ENCODE measurements around the gene HDLBP.

HDLBP gene

GRCh38 chr2:241358470-241358869 is 43.0 kb upstream of the HDLBP start:
- H4K12ac ChIP-seq (ENCODE audit: low read depth, low read length), result no peak overlapping the region
- H4K91ac ChIP-seq (ENCODE audit: low read depth, low read length), result no peak overlapping the region
- H3K79me2 ChIP-seq (ENCODE audit: control insufficient read depth, insufficient read depth, low read length, poor library complexity), result peaks cover 6% of the 10 kb centered on the region
- no peak overlapping the region for H2AK5ac ChIP-seq (ENCODE audit: low read length)
- no CpG with 5 or more reads among the region's 5 CpGs for WGBS (ENCODE audit: extremely low coverage, insufficient coverage, insufficient read length)
- no peak for DNase-seq
- no peak overlapping the region for H3K4me3 ChIP-seq (ENCODE audit: low read depth, low read length)
- no peak overlapping the region for H3K4me2 ChIP-seq (ENCODE audit: low read length)
- no peaks in the 10 kb centered on the region for H3K27me3 ChIP-seq (ENCODE audit: insufficient read depth, low read length)
- H4K8ac ChIP-seq (ENCODE audit: low read depth, low read length), result no peak overlapping the region
- peaks cover 6 to 8% of the 10 kb centered on the region in 2 experiments for H3K36me3 ChIP-seq (ENCODE audit: control insufficient read depth in 1 of 2, insufficient read depth in 2 of 2, low read length in 2 of 2)
- peaks cover 9% of the 10 kb centered on the region for H3K79me1 ChIP-seq (ENCODE audit: low read length)
- H3K18ac ChIP-seq (ENCODE audit: low read length), result no peak overlapping the region
- no peak overlapping the region for H2BK120ac ChIP-seq (ENCODE audit: insufficient read depth, low read length, poor library complexity)
- no peak overlapping the region for H3K14ac ChIP-seq (ENCODE audit: low read length)
- H3K9me3 ChIP-seq (ENCODE audit: insufficient read depth, low read depth, low read length), result no peaks in the 10 kb centered on the region
- no peak overlapping the region for H3K23ac ChIP-seq (ENCODE audit: low read length)
- no peak overlapping the region for H3K9ac ChIP-seq (ENCODE audit: low read length)
- H2AFZ ChIP-seq (ENCODE audit: insufficient read depth, low read length, poor library complexity), result no peak overlapping the region
- H2BK5ac ChIP-seq (ENCODE audit: low read depth, low read length, poor library complexity), result no peak overlapping the region
- peaks cover 10 to 11% of the 10 kb centered on the region in 2 experiments for H3K4me1 ChIP-seq (ENCODE audit: control insufficient read depth in 1 of 2, insufficient read depth in 2 of 2, low read length in 2 of 2)
- H3K27ac ChIP-seq (ENCODE audit: low read depth, low read length), result no peak overlapping the region
- H3K4ac ChIP-seq (ENCODE audit: low read depth, low read length), result peak overlapping the region; percentile 60
- no peak overlapping the region for H2BK12ac ChIP-seq (ENCODE audit: low read length)

GRCh38 chr2:241357531-241357930 is 42.1 kb upstream of the HDLBP start:
- H3K79me1 ChIP-seq (ENCODE audit: low read length), result peaks cover 9% of the 10 kb centered on the region
- H3K9ac ChIP-seq (ENCODE audit: low read length), result no peak overlapping the region
- H2BK12ac ChIP-seq (ENCODE audit: low read length), result no peak overlapping the region
- H3K23ac ChIP-seq (ENCODE audit: low read length), result no peak overlapping the region
- no peak overlapping the region for H3K4me3 ChIP-seq (ENCODE audit: low read depth, low read length)
- H4K91ac ChIP-seq (ENCODE audit: low read depth, low read length), result no peak overlapping the region
- peaks cover 6% of the 10 kb centered on the region for H3K79me2 ChIP-seq (ENCODE audit: control insufficient read depth, insufficient read depth, low read length, poor library complexity)
- H2AK5ac ChIP-seq (ENCODE audit: low read length), result no peak overlapping the region
- H3K4ac ChIP-seq (ENCODE audit: low read depth, low read length), result no peak overlapping the region
- no peak overlapping the region for H2BK5ac ChIP-seq (ENCODE audit: low read depth, low read length, poor library complexity)
- H3K4me1 ChIP-seq (ENCODE audit: control insufficient read depth in 1 of 2, insufficient read depth in 2 of 2, low read length in 2 of 2), result peaks cover 10 to 11% of the 10 kb centered on the region in 2 experiments
- H3K27ac ChIP-seq (ENCODE audit: low read depth, low read length), result no peak overlapping the region
- no peak overlapping the region for H3K4me2 ChIP-seq (ENCODE audit: low read length)
- no peak for DNase-seq
- H3K27me3 ChIP-seq (ENCODE audit: insufficient read depth, low read length), result no peaks in the 10 kb centered on the region
- no peak overlapping the region for H3K18ac ChIP-seq (ENCODE audit: low read length)
- no peak overlapping the region for H3K14ac ChIP-seq (ENCODE audit: low read length)
- no peaks in the 10 kb centered on the region for H3K9me3 ChIP-seq (ENCODE audit: insufficient read depth, low read depth, low read length)
- no peak overlapping the region for H2BK120ac ChIP-seq (ENCODE audit: insufficient read depth, low read length, poor library complexity)
- no CpG with 5 or more reads among the region's 3 CpGs for WGBS (ENCODE audit: extremely low coverage, insufficient coverage, insufficient read length)
- no peak overlapping the region for H4K8ac ChIP-seq (ENCODE audit: low read depth, low read length)
- H4K12ac ChIP-seq (ENCODE audit: low read depth, low read length), result no peak overlapping the region
- peaks cover 10 to 13% of the 10 kb centered on the region in 2 experiments for H3K36me3 ChIP-seq (ENCODE audit: control insufficient read depth in 1 of 2, insufficient read depth in 2 of 2, low read length in 2 of 2)
- no peak overlapping the region for H2AFZ ChIP-seq (ENCODE audit: insufficient read depth, low read length, poor library complexity)

- no peaks in the 10 kb centered on the region for H3K27me3 ChIP-seq (ENCODE audit: insufficient read depth, low read length)
- H3K23ac ChIP-seq (ENCODE audit: low read length), result no peak overlapping the region
- H3K79me1 ChIP-seq (ENCODE audit: low read length), result peaks cover 9% of the 10 kb centered on the region
- H4K12ac ChIP-seq (ENCODE audit: low read depth, low read length), result no peak overlapping the region
- H3K9me3 ChIP-seq (ENCODE audit: insufficient read depth, low read depth, low read length), result no peaks in the 10 kb centered on the region
- H4K8ac ChIP-seq (ENCODE audit: low read depth, low read length), result no peak overlapping the region
- DNase-seq, result no peak
- H4K91ac ChIP-seq (ENCODE audit: low read depth, low read length), result no peak overlapping the region
- peak overlapping the region; percentile 84 for H3K4me3 ChIP-seq (ENCODE audit: low read depth, low read length)
- H3K9ac ChIP-seq (ENCODE audit: low read length), result peak overlapping the region; percentile 83
- peaks cover 6% of the 10 kb centered on the region for H3K79me2 ChIP-seq (ENCODE audit: control insufficient read depth, insufficient read depth, low read length, poor library complexity)
- peak overlapping the region; percentile 29 for H2BK5ac ChIP-seq (ENCODE audit: low read depth, low read length, poor library complexity)
- H2BK12ac ChIP-seq (ENCODE audit: low read length), result no peak overlapping the region
- H2BK120ac ChIP-seq (ENCODE audit: insufficient read depth, low read length, poor library complexity), result peak overlapping the region; percentile 63
- H3K4ac ChIP-seq (ENCODE audit: low read depth, low read length), result peak overlapping the region; percentile 68
- peak overlapping the region; percentile 95 for H3K14ac ChIP-seq (ENCODE audit: low read length)
- H2AFZ ChIP-seq (ENCODE audit: insufficient read depth, low read length, poor library complexity), result peak overlapping the region; percentile 77
- peak overlapping the region; percentile 95 for H3K4me2 ChIP-seq (ENCODE audit: low read length)
- peak overlapping the region; percentile 78 for H3K18ac ChIP-seq (ENCODE audit: low read length)
- no peak overlapping the region for H2AK5ac ChIP-seq (ENCODE audit: low read length)
- H3K36me3 ChIP-seq (ENCODE audit: control insufficient read depth in 1 of 2, insufficient read depth in 2 of 2, low read length in 2 of 2), result peaks cover 10 to 15% of the 10 kb centered on the region in 2 experiments
- H3K27ac ChIP-seq (ENCODE audit: low read depth, low read length), result no peak overlapping the region
- WGBS (ENCODE audit: extremely low coverage, insufficient coverage, insufficient read length), result no CpG with 5 or more reads among the region's 5 CpGs
- H3K4me1 ChIP-seq (ENCODE audit: control insufficient read depth in 1 of 2, insufficient read depth in 2 of 2, low read length in 2 of 2), result peaks cover 10 to 11% of the 10 kb centered on the region in 2 experiments
Measured at GRCh38 chr2:241356871-241357260, 41.4 kb upstream of the HDLBP start.

- H3K14ac ChIP-seq (ENCODE audit: low read length), result peak within 1 kb of the TSS; percentile 95
- H3K27me3 ChIP-seq (ENCODE audit: insufficient read depth, low read length), result no peaks in the 10 kb centered on the region
- DNase-seq, result peak; percentile 99
- H2BK120ac ChIP-seq (ENCODE audit: insufficient read depth, low read length, poor library complexity), result peak within 1 kb of the TSS; percentile 63
- H3K4me3 ChIP-seq (ENCODE audit: low read depth, low read length), result peak within 1 kb of the TSS; percentile 84
- peaks cover 10 to 11% of the 10 kb centered on the region in 2 experiments for H3K4me1 ChIP-seq (ENCODE audit: control insufficient read depth in 1 of 2, insufficient read depth in 2 of 2, low read length in 2 of 2)
- H4K12ac ChIP-seq (ENCODE audit: low read depth, low read length), result peak within 1 kb of the TSS; percentile 52
- peak within 1 kb of the TSS; percentile 29 for H2BK5ac ChIP-seq (ENCODE audit: low read depth, low read length, poor library complexity)
- WGBS (ENCODE audit: extremely low coverage, insufficient coverage, insufficient read length), result no CpG with 5 or more reads among the region's 101 CpGs
- H3K79me1 ChIP-seq (ENCODE audit: low read length), result peaks cover 9% of the 10 kb centered on the region
- peak within 1 kb of the TSS; percentile 83 for H3K9ac ChIP-seq (ENCODE audit: low read length)
- peak within 1 kb of the TSS; percentile 95 for H3K4me2 ChIP-seq (ENCODE audit: low read length)
- H2AK5ac ChIP-seq (ENCODE audit: low read length), result peak within 1 kb of the TSS; percentile 94
- H3K36me3 ChIP-seq (ENCODE audit: control insufficient read depth in 1 of 2, insufficient read depth in 2 of 2, low read length in 2 of 2), result peaks cover 12 to 18% of the 10 kb centered on the region in 2 experiments
- H3K23ac ChIP-seq (ENCODE audit: low read length), result no peak within 1 kb of the TSS
- H2AFZ ChIP-seq (ENCODE audit: insufficient read depth, low read length, poor library complexity), result peak within 1 kb of the TSS; percentile 77
- H4K8ac ChIP-seq (ENCODE audit: low read depth, low read length), result peak within 1 kb of the TSS; percentile 42
- no peak within 1 kb of the TSS for H2BK12ac ChIP-seq (ENCODE audit: low read length)
- H3K79me2 ChIP-seq (ENCODE audit: control insufficient read depth, insufficient read depth, low read length, poor library complexity), result peaks cover 6% of the 10 kb centered on the region
- no peaks in the 10 kb centered on the region for H3K9me3 ChIP-seq (ENCODE audit: insufficient read depth, low read depth, low read length)
- peak within 1 kb of the TSS; percentile 63 for H4K91ac ChIP-seq (ENCODE audit: low read depth, low read length)
- H3K18ac ChIP-seq (ENCODE audit: low read length), result peak within 1 kb of the TSS; percentile 78
- H3K27ac ChIP-seq (ENCODE audit: low read depth, low read length), result peak within 1 kb of the TSS; percentile 71
- peak within 1 kb of the TSS; percentile 68 for H3K4ac ChIP-seq (ENCODE audit: low read depth, low read length)
Measured at GRCh38 chr2:241355983-241356870, 40.8 kb upstream of the HDLBP start, which contains the start of gene FARP2. Gene FARP2 (plus strand): TSS chr2:241356285. CDS start chr2:241373108, 16,823 bp downstream.
